NCI-H2196 (cell line): ENCODE measurements around the gene MYO18A.
A peak's percentile ranks its signal among the peaks of the same experiment; 100 is the strongest.
"Not testable (repeated sequence)": the region's sequence is repeated elsewhere in the genome, so short reads cannot be mapped to it uniquely, and the experiment has no call there.

Source experiments
- DNase-seq: peaks from one replicate; lab custom pipeline; 2025; ENCODE audit not compliant: unreplicated experiment; lab: John Stamatoyannopoulos, UW

Gene MYO18A

DNA sequence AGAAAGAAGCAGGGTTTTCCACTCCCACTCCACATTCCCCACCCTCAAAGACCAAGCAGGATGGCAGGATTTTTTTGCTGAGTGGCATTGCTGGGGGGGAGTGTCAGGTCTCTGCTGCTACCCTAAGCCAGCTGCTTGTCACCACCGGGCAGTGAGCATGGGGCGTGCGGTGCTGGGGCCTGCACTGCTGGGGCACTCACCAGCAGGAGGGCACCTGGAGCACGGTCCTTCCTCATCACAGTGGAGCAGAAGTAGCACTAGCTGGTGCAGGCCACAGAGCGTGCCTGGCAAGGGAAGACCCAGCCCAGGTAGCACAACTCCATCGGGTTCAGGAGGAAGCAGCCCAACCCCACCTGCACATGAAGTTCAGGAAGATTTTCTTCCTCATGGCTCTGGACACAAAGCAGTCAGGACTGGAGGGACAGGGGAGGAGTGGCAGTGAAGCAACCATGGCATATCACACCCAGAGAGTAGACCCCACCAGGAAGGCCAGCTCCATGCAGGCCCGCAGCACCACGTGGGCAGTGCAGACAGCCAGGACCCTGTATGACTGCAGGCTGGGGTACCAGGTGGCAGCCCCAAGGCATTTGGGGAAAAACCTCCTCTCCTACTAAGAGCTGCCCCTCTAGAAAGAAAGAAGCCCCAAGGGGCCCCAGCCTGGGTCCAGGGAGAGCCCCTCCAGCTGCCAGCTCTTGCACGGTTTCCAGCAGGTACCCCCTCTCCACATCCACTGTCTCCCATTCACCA is 16.7 kb upstream of the MYO18A start:
- DNase-seq: no peak

DNA sequence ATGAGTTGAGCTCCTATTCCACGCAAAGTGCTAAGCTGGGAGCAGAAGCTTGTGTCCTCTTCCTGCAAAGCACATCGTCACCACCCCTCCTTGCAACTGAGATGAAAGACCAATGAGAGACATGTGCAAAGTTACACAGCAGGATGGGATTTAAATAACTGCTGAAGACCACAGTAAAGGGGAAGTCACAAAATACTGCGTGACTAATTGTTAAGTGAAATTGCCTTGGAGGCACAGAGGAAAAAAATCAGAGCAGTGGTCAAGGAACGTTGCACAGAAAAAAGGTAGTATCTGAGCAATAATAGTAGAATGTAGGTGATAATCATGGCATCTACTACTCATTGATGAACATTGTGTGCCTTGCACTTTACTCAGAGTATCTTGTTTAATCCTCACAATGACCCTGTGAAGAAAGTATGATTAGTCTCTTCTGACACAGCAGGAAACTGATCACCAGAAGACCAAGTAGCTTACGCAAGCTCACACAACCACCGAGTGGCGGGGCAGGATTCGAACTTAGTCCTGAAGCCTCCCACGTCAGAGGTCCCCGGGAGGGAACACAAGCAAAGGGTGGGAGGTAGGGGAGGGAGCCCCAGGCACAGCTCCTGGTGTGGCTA is 15.4 kb upstream of the MYO18A start:
- DNase-seq: no peak

DNA sequence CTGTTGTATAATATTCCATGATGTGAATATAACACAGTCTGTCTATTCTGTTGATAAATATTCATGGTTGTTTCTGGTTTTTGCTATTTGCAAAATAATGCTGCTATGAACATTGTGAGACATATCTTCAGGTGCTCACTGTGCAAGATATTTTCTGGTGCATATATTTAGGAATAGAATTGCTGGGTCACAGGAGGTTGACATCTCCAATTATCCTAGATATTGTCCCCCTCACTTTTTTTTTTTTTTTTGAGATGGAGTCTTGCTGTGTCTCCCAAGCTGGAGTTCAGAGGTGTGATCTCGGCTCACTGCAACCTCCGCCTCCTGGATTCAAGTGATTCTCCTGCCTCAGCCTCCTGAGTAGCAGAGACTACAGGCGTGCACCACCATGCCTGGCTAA is 14.5 kb upstream of the MYO18A start:
- DNase-seq: no peak

DNA sequence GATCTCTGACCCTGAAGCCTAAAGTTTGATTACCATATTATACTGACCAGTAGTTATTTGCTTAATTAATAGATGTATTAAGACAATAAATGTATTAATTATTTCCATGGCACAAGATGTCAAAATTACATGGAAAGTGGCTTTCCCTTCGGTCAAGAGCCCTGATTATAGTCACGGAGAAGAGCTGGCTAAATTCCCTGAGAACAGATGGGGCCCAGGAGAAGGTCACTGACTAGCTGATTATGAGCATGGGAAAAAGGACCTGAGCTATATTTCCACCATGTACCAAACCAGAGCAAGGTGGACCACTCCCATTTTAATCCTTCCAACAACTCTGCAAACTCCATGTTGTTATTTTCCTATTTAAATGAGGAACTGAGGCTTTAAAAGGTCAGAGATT is 12.9 kb upstream of the MYO18A start:
- no peak for DNase-seq

DNA sequence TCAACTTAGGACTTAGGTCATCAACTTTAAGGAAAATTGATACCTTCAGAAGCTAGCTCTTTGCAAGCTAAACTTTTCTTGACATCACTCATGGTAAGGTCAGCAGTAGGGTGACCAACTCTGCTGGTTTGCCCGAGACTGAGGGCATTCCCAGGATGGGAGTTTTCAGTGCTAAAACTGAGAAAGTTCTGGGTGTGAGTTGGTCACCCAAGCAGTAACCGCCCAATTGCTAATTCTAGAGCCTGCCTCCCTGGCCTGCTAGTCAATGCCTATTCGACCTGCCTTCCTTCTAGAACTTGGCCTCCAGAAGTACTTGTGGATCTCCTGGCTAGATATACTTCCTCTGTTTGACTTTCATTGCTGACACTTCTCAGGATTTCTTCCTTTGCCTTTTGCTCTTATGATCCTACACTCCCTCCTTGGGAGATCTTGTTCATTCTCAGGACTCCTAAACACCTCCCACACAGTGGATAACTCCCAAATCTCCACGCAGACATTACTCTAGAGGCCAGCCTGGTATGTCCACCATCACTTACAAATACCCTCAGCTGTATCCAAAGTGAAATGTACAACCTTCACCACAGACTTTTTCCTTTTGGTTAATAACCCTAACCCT is 10.5 kb upstream of the MYO18A start:
- DNase-seq: no peak

DNA sequence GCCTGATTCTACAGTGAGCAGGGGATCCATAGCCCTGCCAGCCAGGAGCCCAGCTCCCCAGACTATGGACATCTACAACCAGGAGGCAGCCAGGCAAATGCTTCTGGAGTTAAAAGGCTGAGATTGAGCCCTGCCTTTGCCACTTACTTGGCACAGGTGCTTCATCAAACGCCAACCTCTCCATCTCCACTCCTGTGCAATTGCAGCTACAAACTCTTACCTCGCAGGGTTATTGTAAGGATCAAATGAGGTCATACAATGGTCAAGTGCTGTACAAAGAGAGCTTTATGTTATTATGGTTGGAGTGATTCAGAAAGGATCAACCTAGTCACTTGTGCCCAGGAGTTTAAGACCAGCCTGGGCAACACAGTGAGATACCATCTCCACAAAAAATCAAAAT is 9.8 kb upstream of the MYO18A start:
- no peak for DNase-seq

DNA sequence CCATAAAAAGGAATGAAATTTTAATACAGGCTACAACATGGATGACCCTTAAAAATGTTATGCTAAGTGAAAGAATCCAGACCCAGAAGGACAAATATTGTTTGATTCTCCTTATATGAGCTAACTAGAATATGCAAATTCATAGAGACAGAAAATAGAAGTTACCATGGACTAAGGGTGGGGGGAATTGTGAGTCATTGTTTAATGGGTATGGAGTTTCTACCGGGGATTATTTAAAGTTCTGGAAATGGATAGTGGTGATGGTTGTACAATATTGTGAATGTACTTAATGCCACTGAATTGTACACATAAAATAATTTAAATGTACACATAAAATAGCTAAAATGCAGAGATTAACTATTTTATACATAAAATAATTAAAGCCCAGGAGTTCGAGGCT is 9.2 kb upstream of the MYO18A start:
- no peak for DNase-seq

DNA sequence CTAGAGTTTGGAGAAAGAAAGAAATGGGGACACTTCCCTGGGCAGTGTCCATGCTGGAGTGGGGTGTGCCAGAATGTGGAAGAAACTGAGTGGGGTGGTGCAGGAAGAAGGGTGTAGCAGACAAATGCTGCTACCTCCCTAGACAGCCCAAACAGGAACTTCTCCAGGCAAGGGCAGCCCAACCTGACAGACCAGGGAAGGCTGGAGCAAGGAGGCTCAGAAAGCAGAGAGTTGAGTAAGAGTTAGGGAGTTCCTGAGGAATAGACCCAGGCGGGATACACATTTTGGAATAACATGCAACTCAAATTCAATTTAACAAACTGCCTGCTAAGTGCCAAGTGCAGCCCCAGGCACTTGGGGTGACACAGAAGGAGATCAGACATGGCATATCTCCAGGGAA is 1.0 kb upstream of the MYO18A start:
- no peak for DNase-seq

DNA sequence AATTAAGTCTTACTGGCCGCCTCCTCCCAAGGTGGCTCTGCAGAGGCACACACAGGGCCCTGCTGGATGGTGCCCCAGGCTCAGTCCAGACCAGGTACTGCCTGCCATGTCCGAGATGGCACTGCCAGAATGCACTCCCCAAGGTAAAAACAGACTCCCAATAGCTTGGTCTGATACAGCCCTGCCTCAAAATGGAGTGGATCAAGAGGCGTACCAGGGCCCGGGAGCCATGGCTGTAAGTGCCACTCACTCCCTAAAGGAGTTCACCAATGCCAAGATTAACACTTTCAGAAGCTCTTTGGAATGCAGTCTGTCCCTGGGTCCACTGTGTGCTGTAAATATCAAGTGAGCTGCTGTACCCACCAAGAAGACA is 576 bp upstream of the MYO18A start:
- DNase-seq: no peak

DNA sequence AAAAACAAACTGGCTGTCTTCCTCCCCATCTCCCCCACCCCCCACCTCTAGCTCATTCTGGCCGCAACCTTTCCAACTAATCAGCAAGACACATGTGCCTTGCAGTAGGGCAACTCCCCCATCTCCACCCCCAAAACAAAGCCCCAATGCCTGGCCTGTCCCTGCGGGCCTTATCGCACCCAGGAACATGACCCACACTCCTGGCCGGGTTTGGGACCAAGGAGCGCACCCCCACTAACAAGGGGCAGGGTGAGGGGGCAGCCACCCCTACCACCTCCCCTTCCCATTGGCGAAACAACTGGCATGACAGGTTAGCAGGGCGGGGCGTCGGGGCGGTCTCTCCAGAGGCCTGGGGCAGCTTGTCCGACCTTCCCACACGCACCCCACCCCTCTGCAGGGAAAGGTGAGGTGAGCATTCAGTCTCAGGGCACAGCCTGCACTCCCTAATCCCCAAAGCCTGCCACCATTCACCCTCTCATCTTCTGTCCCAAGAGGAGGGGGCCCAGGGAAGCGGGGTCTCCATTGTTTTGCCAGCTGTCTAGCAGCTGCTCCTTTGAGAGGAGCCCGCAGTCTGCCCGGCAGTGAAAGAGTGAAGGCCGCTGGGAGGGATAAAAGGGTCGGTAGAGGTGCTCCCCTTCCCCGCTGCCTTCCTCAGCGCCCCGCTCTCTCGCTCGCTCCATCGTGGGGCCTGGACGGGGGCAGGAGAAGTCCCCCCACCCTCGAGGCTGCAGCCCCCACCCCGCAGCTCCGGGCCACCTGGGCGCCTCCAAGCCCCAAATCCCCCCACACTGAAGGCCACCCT is 765 bp downstream of the MYO18A start:
- peak; percentile 30 for DNase-seq

DNA sequence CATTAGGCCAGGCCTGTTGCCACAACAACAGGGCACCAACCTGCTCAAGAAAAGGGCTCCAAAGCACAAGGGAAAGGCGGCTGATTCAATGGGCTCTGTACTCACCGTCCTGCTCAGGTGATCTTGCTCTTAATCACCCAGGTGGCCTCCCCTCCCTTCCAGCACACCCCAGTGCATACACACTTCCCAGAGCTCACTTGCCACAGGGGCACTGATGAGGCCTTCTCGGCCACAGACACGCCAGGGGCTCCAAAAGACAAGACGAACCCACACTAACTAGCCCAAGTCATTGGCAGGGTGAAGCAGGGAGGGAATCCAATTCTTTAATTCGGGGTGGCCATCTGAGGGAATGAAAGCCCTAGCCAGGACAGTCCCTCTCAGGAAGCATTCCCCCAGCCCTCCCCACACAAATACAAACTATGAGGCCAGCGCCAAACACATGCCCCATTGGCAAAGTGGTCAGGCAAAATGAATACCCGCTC is 1.4 kb downstream of the MYO18A start:
- DNase-seq: no peak

DNA sequence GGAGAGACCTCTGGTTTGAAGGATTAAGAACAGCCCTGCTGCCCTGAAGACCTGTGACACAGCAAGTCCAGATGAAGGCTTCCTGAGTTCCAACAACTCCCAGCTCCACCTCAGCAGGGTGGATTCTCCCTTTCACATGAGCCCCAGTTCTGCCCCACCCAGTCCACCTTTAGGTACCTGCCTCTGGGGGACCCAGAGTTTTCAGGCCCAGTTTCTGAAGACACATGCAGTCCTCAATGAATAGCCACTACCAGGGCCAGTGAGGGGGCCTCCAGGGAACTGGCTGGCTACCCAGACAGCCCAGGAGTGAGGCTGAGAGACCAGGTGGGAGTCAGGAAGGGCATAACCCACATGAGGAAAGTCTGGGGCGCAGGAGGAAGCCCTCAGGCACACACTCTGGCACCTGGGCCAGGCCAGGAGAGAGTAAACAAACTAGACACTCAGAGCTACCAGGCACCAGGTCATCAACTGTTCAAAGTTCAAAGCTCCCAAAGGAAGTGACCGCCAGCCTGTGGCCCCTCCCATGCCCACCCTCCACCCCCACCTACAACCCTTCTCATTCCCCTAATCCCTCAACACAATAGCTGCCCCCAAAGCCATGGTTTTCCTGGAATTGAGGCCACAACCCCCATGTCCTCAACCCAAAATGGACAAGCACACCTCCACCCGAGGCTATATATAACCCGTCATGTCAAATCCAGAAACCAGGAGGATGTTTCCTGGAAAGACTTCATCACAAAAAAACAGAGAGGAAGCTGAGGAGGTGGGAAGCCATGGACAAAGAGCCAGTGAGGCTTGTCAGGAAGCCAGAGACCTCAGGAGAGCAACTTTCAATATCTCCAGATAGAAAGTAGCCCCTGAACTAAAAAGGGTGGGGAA is 2.1 kb downstream of the MYO18A start:
- no peak for DNase-seq

DNA sequence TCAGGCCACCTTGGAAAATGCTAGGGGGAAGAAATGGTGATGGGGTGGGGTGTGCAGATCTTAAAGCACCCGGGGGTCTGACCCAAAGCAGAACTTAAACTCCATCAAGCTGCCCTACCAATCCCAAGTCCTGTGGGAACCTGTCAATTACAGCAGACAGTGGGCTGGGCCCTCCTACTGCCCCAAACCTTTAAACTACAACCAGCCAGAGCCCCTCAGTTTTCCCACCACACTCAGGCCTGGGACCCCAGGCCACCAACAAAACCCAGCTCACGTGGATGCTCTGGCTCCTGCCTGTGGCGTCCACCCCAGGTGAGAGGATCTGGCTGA is 2.7 kb downstream of the MYO18A start:
- no peak for DNase-seq

DNA sequence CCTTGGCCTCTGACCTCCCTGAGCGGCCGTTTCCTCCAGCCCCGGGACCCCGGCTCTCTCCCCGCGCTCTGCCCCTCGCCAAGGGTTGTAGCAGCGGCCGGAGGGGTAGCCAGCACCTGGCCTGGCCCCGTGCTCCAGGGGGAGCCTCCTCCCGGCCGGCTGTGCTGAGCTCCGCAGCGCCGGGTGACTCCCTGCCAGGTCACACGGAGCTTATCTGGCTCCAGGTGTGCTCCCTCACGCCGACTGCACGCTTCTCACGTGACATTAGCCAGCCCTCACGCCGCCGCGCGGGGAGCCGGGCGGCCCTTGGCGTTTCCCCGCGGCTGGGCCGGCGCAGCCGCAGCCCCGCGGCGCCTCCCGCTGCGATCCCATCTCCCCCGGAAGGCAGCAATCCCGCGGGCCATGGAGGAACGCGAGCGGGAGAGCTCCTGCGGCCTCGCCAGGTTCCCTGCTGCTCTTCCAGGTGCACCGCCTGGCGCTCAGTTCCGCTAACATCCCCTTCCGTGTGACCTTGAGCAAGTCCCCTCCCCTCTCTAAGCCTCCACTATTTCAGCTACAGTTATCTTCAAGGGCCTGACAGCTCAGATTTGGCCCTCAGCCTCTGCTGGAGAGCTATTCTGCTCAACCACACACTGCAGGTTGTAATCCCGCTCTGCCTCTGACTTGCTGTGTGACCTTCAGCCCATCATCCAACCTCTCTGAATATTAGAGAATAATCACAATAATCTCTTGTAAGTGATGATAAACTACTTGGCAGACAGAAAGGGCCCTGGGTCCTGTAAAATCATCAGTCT is 3.4 kb downstream of the MYO18A start:
- peak; percentile 64 for DNase-seq

DNA sequence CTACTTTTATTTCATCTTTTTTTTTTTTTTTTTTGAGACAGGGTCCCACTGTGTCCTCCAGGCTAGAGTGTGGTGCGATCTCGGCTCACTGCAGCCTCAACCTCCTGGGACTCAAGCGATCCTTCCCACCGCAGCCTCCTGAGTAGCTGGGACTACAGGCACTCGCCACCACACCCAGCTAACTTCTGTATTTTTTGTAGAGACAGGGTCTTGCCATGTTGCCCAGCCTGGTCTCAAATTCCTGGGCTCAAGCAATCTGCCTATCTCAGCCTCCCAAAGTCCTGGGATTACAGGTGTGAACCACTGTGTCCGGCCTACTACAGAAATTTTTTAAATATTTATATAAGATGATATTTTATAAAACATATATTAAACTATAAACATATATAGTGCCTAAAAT is 4.8 kb downstream of the MYO18A start:
- no peak for DNase-seq

DNA sequence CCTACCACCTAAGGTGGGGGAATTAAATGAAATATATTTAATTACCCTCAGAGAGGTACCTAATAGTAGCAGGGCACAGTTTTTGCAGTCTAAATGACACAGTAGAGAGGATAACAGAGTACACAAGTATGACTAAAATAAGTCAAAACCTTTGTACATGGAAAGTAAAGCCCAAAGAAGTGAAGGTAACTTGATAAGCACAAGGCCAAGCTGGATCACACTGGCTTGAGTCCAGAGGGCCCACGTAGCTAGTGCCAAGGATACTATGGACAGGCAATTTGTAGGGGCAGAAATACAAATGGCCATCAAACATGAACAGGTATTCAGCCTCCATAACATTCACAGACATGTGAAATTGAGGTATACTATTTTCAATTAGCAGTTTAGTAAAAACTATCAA is 7.6 kb downstream of the MYO18A start:
- DNase-seq: no peak

DNA sequence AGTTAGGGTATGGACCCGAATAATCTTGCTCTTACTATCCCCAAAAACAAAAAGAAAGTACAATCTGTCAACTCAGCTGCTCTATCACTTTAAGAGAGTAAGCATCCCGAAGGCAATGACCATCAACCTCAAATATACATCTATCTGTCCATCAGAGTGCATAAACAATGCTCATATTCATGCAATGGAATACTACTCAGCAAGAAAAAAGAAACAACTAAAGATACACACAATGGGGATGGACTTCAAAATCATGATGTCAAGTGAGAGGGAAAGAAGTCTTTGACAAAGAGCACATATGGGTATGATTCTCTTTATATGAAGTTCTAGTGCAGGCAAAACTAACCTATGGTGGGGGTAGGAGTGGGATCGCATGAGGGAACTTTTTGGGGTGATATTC is 9.5 kb downstream of the MYO18A start:
- no peak for DNase-seq

DNA sequence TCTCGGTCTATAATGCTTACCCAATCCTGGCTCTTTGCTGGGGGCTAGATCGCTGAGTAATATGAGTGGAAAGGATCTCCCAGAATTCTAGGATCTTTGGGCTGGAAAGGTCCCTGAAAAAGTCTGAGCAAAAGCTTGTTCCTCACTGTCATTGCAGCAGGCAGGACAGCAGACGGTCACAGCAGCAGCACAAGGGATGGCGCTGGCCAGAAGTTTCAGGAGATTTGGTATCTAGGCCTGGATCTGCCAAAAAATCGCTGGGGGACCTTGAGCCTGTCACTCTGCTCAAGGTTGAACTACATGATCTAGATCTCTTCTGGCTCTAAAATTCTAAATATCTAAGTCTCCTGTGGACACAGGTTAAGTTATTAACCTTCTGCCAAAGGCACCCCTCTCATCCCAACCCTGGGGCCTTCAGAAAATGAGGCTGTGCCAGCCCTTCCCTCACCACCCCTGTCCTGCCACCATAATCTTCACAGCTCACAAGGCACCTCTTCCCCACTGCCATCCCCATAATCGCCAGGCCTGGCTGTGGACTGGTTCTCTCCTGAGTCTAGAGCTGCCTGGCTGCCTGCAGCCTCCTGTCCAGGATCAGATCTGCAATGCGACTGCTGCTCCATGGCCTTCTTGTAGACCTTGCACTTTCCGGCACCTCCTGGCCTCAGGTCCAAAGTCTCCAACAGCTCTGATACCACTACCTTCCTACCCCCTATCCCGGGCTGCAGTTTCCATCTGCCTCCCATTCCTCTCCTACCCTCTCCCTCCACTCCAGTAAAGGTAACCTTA is 10.2 kb downstream of the MYO18A start:
- no peak for DNase-seq

DNA sequence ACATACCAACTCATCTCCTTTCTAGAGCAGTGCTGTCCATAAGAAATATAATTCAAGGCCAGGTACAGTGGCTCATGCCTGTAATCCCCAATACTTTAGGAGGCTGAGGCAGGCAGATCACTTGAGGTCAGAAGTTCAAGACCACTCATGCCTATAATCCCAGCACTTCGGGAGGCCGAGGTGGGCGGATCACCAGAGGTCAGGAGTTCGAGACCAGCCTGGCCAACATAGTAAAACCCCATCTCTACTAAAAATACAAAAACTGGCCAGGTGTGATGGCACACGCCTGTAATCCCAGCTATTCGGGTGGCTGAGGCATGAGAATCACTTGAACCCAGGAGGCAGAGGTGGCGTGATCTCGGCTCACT is 11.5 kb downstream of the MYO18A start:
- not testable (repeated sequence) for DNase-seq
